PC-9 (cell line): Measurements from ENCODE around the gene TOX2.

Source experiments
- EZH2 ChIP-seq: fragments of 200-600 bp; sonication (generic); IDR thresholded peaks from 2 replicates; pipeline ENCODE4 v1.8.0; 2017; ENCODE audit warnings: antibody characterized with exemption, low read depth
- TF ChIP-seq, protein P1 (sequence below): fragments of 200-600 bp; sonication (generic); conservative IDR thresholded peaks from 2 replicates; pipeline ENCODE4 v1.6.1; 2017; ENCODE audit warnings: mixed run types, antibody characterized with exemption, mild to moderate bottlenecking, moderate library complexity

DNA sequence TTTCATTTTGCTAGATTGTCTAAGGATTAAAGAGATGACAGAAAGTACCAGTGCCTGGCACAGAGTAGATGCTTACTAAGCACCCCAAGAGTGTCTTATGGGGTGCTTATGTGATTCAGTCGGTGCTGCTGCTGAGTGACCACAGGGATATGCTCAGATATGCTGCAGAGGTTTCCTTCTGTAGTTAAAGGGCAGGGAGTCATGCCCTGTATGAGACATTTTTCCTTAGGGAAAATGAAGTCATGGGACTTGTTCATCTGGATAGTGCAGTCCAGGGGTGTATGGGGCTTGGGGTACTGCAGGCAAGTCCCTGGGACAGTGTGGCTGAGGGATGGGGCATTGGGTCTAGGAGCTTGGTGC is 25.1 kb downstream of the TOX2 start:
- no peak for TF ChIP-seq EZH2
- TF ChIP-seq, protein P1, sequence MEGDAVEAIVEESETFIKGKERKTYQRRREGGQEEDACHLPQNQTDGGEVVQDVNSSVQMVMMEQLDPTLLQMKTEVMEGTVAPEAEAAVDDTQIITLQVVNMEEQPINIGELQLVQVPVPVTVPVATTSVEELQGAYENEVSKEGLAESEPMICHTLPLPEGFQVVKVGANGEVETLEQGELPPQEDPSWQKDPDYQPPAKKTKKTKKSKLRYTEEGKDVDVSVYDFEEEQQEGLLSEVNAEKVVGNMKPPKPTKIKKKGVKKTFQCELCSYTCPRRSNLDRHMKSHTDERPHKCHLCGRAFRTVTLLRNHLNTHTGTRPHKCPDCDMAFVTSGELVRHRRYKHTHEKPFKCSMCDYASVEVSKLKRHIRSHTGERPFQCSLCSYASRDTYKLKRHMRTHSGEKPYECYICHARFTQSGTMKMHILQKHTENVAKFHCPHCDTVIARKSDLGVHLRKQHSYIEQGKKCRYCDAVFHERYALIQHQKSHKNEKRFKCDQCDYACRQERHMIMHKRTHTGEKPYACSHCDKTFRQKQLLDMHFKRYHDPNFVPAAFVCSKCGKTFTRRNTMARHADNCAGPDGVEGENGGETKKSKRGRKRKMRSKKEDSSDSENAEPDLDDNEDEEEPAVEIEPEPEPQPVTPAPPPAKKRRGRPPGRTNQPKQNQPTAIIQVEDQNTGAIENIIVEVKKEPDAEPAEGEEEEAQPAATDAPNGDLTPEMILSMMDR: no peak
